KG1 (cell line): ENCODE data around the gene PLA2G2E.
"Not testable (repeated sequence)": the region's sequence is repeated elsewhere in the genome, so short reads cannot be mapped to it uniquely, and the experiment has no call there.

ENCODE experiments used
- DNase-seq: peaks from one replicate; lab custom pipeline; 2025; lab: John Stamatoyannopoulos, UW

Gene PLA2G2E

GRCh38 chr1:19927130-19927421 is 3.7 kb upstream of the PLA2G2E start:
- not testable (repeated sequence) for DNase-seq

- DNase-seq: no peak
Observed at GRCh38 chr1:19926296-19927129, 3.1 kb upstream of the PLA2G2E start.

GRCh38 chr1:19925342-19926070 is 2.1 kb upstream of the PLA2G2E start:
- no peak for DNase-seq

- no peak for DNase-seq
Observed at GRCh38 chr1:19923953-19924346, 533 bp upstream of the PLA2G2E start.

GRCh38 chr1:19922015-19922688 is 1.3 kb downstream of the PLA2G2E start:
- no peak for DNase-seq

- no peak for DNase-seq
Observed at GRCh38 chr1:19921310-19921709, 2.1 kb downstream of the PLA2G2E start.

GRCh38 chr1:19920132-19920710 is 3.2 kb downstream of the PLA2G2E start:
- no peak for DNase-seq

- peak; percentile 21 for DNase-seq
Observed at GRCh38 chr1:19918057-19918456, 5.4 kb downstream of the PLA2G2E start.

- DNase-seq: no peak
Observed at GRCh38 chr1:19910650-19911049, 12.8 kb downstream of the PLA2G2E start.

- DNase-seq: no peak
Observed at GRCh38 chr1:19909971-19910370, 13.4 kb downstream of the PLA2G2E start.

GRCh38 chr1:19909392-19909791 is 14.0 kb downstream of the PLA2G2E start:
- no peak for DNase-seq

- no peak for DNase-seq
Observed at GRCh38 chr1:19907456-19907855, 16.0 kb downstream of the PLA2G2E start.

- no peak for DNase-seq
Observed at GRCh38 chr1:19903621-19904020, 19.8 kb downstream of the PLA2G2E start.

- DNase-seq: no peak
Observed at GRCh38 chr1:19901653-19902052, 21.8 kb downstream of the PLA2G2E start.

GRCh38 chr1:19894218-19894617 is 29.2 kb downstream of the PLA2G2E start:
- DNase-seq: no peak

- DNase-seq: no peak
Observed at GRCh38 chr1:19893687-19894086, 29.7 kb downstream of the PLA2G2E start.

- DNase-seq: no peak
Observed at GRCh38 chr1:19892628-19893168, 30.7 kb downstream of the PLA2G2E start.

- no peak for DNase-seq
Observed at GRCh38 chr1:19892129-19892528, 31.3 kb downstream of the PLA2G2E start.

- DNase-seq: no peak
Observed at GRCh38 chr1:19889656-19890055, 33.8 kb downstream of the PLA2G2E start.

- no peak for DNase-seq
Observed at GRCh38 chr1:19888112-19888511, 35.3 kb downstream of the PLA2G2E start.

- no peak for DNase-seq
Observed at GRCh38 chr1:19885821-19886220, 37.6 kb downstream of the PLA2G2E start.

GRCh38 chr1:19884312-19884711 is 39.1 kb downstream of the PLA2G2E start:
- DNase-seq: no peak
